HG03108 (cell line): ENCODE results near the gene HDAC4.

Experiments
- ATAC-seq: cut with Tn5 transposase; IDR thresholded peaks from one replicate; pipeline ENCODE4 v1.9.1; 2021; ENCODE audit warnings: moderate library complexity; ENCODE audit not compliant: unreplicated experiment

The HDAC4 gene

DNA sequence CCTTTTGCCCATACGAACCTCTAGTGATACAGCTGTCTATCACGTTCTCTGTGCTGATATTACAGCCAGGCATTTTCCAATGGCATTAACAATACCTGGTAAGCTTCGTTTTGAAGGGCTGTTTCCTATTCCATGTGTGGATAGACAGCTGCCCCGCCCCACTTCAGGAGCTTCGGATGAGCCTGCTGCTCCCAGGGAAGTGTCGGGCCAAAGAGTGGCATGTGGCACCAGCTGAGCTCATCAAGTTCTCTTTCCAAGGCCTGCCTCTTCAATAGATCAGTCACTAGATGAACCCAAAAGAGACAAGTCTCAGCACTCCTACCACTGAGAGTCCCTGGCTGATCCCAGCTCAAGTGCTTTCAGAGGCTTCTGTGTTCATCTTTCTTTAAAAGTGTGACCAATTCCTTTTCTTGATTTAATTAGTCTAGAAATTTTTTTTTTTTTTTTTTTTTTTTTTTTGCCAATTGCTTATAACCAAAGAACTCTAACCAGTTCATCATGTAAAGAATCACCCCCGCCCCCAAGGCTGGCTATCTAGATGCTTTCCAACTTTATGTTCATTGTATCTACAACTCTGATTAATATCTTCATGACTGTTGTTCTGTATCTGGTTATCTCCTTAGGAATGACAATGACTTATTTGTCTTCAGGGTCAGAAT is 46.6 kb downstream of the HDAC4 start:
- no peak for ATAC-seq

DNA sequence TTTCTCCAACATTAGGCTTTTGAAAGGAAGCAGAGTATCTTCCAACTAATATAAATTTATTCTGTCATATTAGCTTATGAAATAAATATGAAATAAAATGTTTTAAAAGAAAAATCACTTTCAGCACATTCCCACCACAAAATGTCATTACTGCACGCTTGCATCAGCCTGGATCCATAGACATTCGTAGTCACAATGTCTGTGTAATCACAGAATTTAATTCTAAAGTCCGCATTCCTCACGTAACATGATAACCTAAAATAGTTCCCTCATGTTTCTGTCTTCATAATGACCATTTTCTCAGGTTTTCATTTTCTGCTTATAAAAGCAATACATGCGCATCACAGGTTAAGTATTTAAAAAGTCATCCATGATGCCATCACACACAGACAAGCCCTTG is 47.1 kb downstream of the HDAC4 start:
- no peak for ATAC-seq

DNA sequence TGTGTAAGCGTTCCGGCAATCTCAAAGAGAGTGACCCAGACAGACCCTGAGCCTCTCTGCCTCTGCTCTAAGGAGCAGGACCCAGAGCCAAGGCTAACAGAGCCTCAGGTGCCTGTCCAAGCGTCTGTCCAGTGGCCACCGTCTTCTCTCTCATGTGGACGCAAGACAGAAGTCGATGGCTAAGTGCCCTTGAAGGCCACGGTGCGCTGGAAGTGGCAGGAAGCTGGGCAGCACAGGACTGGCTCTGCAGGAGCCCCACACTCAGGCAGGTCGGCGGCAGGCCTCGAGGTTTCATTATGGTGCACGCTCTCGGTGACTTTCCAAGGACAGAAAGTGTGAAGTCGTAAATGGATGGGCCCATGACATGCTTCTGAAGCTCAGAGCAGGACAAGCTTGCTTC is 49.1 kb downstream of the HDAC4 start:
- no peak for ATAC-seq

DNA sequence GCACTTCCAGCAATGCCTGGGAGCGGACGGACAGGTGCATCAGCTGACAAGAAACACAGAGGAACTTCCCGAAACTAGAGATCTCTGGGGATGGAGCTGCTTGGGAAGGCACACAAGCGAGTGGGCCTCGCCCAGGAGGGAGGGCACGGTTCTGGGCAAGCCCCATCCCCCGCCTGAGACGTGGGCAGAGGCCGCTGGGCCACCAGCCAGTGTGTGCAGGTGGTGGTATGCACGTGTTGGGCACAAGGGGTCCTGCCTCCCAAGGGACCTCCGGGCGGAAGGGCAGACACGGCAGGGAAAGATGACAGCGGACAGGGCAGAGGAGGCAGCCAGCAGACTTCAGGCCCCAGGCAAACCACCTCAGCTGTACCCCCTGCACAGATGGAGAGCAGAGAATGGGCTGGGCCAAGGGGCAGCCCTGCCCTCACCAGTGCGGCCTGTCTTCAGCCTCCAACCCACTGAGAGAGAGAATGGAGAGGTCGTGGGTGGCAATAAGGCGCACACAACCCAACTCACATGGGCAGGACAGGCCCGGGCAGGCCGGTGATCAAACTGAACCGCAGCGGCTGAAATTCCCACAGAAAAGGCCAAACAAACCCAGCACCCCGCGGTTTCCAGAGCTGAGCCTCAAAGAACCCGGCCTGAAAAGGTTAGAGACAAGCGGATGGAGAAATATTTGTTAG is 51.2 kb downstream of the HDAC4 start:
- no peak for ATAC-seq

DNA sequence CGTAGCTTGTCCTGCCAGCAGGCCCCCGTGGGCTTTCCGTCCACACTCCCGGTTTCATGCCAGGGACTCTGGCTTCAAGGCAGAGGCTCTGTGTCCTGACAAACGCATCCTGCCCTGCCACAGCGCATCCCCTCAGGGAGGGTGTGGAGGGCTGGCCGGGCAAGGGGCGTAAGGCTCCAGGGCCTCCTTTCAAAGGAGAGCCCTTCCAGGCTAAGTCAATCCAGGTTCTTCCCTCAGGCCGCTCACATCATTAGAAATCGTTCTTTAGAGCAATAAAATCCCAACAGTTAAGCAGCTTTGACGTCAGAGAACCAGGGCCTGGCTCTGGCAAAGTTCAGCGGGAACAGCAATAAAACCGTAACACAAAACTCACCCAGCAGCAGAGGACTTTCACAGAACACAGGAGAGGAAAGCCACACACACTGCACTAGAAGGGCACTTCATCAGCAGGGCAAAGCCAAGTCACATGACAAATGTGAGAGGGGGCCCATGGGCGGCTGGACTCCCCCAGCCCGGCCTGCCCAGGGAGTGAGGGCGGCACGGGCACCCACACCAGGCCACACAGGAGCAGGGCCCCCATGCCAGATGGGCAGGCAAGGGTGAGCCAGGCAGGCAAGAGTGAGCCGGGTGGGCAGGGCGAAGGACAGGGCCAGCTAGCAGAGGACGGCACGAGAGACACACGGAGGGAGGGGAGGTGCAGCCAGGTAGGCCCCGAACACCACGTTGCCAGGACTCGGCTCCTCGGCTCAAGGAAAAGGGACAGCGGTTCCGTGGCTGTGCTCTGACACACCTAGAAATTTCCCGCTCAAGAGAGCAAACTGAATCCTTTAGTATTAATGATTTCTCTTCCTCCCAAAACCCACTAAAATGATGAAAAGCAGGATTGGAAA is 52.0 kb downstream of the HDAC4 start:
- ATAC-seq: no peak

DNA sequence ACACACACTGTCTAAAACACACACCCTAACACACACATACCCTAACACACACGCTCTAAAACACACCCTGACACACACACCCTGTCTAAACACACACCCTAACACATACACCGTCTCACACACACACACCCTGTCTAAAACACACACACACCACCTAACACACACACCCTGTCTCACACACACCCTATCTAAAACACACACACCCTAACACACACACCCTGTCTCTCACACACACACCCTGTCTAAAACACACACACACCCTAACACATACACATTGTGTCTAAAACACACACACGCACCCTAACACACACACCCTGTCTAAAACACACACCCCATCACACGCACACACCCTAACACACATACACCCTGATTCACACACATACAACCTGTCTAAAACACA is 54.1 kb downstream of the HDAC4 start:
- ATAC-seq: no peak

DNA sequence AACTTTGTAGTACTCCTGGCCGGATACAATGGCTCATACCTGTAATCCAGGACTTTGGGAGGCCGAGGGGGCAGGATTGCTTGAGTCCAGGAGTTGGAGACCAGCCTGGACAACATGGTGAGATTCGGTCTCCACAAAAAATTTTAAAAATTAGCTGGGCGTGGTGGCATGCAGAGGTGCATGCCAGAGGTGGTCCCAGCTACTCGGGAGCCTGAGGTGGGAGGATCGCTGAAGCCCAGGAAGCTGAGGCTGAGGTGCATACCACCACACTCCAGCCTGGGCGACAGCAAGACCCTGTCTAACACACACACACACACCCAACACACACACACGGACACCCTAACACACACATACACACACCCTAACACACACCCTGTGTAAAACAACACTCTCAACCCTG is 55.6 kb downstream of the HDAC4 start:
- no peak for ATAC-seq

DNA sequence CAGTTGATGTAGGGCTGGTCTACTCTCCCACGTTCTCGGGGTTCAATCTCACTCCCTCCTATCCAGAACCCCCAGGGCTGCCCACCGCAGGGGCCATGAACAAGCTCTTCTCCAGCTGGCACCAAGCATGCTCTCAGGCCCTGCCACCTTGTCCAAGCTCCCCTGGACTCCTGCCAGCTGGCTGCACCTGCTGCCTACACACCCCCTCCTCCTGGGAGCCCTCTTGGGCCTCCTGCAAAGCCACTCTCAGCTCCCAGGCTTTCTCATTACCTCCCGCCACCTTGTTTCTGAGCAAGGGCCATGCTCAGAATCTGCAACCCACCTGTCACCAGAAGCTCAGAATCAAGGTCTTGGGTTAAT is 56.0 kb downstream of the HDAC4 start:
- ATAC-seq: no peak

DNA sequence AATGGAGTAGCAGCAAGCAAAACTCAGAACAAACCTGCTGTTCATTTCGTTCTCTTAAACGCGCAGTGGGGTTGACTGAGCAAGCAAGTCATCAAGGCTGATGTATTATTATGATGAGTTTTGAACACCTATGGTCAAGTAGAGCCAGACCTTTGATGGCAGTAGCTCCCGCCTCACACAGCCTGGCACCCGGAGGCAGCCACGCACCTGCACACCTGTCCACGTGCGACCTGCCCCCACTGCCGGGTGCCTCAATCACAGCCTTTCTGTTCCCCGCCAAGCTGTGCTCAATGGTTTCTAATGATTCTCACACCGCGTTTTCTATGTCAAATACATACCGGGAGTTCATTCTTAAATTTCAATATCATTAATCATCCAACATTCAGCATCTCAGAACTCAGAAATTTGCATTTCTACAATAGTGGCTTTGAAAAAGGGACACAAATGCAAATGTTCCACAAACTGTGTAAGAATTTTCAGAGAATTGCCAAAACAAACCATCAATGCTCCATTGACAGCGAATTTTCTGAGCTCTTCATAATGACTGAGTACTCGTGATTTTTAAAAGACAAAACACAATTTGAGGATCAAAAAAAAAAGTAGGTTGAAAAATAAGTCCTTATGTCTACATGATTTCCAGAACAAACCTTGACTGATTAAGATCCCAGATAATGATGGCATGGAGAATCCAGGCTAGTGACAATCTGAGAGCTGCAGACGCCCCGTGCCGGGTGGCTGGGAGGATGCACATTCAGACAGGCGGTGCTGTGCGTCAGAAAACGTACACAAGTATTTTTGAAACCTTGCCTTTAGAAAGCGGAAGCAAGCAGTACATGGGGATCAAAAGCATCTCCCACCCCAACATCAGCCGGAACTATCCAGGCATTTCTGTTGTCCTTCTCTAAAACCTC is 56.6 kb downstream of the HDAC4 start:
- no peak for ATAC-seq

DNA sequence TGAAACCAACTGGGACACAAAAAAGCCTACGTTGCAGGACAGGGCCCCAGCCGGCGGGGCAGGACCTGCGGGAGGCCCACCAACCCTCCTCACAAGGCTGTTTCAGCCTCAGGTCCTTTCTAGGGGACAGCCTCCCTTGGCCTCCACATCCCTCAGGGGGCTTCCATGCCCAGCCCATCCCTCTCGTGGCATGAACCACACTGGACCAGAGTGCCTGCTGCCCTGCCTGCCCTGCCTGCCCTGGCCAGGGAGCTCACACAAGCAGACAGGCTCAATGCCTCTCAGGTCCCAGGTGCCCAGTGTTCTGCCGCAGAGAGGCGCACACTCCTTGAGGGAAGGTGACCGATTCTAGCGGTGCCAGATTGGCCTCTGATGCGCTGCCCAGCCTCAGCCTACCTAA is 57.4 kb downstream of the HDAC4 start:
- ATAC-seq: no peak

DNA sequence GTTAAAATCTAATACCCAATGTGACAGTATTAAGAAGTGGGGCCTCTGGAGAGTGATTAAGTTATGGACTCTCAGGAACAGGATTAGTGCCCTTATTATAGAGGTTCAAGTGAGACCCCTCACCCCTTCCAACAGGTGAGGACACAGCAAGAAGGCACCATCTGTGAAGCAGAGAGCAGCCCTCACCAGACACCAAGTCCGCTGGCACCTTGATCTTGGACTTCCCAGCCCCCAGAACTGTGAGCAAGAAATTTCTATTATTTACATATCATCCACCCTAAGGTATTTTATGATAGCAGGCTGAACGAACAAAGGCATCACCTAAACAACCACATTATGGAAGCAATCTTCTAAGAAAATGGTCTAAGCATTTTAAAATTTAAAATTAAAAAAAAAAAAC is 59.0 kb downstream of the HDAC4 start:
- ATAC-seq: no peak

DNA sequence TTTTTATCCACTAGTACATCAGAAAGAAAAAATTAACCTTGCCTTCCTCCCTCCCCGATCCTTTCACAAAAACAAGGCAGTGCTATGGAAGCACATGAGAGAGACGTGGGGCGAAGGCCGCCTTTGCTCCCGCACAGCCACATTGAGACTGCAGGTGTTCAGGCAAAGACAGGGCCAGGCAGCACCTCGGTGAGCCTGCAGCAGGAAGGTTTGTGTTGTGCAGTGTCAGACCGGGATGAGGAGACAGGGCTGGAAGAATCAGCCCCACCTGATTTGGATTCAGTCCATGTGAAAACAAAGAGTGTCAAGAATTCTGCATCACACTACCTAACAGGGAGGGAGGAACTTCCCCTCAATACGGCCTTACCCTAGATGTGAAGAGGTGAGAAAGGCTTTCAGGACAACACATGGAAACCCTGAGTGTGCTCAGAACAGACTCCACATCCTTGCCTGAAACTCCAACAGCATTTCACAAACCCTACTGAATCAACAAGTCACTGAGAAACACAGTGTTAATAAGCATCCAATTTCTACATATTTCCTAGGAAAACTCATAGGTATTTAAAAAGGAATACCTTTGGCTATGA is 59.6 kb downstream of the HDAC4 start:
- ATAC-seq: no peak

DNA sequence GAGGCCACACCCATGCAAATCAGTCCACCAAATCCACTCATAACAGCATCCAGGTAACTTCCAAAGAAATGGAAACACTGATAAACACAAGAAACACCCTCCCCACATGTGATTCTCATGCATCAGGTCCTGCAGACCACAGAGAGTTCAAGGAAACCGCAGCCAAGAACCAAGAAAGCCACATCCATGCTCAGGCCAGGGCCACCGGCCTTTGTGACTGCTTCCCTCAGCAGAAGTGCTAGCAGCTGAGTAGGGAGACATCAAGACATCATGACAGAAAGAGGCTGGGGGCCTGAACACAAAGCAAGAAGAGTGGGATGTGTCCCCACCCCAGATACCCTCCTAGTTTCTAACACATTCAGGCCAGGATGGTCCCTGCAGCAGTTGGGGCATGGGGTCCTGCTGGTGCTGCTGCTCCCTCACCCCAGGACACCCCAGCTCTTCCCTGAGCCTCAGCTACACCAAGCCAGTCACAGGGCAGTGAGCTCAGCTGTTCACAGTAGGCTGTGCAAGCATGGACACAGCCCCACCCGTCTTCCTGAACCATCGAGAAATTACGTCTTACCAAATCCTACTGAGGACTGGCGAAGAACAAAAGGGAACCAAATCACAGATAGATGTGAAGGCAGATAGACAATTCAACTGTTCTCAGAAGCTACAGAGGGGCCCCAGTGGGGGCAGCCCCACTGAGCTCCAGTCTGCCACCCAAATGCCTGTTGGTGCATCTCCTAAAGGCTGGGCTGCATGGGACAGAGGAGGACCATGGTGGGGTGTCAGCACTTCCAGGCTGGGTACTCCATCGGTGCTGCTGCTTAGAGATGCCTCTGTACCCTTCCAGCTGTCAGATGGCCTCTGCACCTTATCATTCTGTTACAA is 60.9 kb downstream of the HDAC4 start:
- peak; percentile 60 for ATAC-seq

DNA sequence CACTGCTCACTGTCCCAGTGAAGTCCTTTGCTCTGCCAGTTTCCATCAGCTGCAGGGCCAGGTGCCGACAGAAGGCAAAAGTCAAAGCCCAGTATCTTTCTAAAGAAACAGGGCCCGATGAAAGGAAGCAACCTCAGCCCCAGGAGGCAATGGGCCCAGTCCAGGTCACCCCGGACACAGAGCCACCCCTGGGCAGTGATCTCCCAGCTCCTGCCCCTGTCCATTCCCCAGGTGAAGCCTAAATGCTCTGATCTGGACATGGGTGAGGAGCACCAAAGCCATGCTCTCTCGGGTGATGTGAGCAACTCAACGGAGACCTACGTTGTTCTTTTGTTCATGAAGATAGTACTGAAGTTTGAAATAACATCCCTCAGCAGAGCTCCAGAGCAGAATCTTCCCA is 61.6 kb downstream of the HDAC4 start:
- no peak for ATAC-seq

DNA sequence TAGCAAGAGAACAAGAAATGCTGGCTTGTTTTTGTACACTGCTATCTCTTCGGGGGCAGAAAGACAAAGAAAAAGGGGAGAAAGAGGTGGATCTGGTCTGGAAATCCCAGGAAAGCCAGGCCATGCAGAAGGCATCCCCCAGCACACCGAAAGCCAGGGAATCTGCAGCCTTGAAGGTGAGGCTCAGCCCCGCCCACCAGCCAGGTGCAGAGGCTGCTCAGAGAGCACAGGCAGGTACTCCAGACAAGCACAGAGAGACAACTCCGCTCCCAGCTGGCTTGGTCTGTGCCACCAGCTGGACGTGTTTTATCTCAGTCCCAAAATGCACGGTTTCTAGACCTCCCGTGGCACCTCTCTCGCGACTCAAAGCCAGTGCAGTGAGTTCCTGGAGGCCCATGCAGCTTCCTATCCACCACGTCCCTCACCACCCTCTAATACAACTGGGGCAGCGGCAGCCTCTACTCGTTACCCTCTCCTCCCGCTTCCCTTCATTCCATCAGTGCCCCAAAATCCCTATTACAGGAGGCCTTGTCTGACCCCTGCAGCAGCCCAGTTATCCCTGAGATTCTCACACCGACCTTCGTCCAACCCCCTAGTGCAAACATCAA is 62.8 kb downstream of the HDAC4 start:
- no peak for ATAC-seq

DNA sequence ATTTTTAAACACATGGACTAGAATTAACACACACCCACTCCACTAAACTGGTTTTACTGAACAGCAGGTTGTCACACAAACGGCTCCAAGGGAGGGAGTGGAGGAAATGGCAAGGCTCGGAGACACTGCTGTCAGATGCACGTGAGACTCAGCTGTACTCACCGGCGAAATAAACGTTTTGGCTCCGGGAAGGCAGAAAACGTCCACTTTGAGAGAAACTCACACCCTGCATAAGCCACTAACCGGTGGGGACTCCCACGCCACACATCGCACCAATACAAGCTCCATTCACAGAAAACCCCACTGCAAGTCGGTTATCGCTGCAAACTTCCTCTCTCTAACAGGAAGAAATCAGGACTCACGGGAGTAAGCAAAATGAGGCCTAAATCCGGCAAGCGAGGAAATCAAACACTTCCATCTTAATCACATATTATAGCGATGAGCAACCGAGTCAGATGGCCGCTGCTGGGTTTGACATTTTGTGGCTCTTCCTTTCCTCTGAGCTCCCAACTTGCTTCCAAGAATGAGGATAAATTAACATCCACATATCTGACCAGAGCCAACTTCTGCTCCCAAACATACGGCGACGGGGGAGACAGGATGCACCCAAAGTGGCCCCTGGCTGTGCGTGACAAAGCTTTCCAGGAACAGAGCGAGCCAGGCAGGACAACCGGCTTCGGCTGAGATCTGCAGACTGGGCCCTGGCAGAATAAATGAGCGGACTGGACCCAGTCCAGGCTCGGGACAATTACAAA is 63.5 kb downstream of the HDAC4 start:
- ATAC-seq: no peak

DNA sequence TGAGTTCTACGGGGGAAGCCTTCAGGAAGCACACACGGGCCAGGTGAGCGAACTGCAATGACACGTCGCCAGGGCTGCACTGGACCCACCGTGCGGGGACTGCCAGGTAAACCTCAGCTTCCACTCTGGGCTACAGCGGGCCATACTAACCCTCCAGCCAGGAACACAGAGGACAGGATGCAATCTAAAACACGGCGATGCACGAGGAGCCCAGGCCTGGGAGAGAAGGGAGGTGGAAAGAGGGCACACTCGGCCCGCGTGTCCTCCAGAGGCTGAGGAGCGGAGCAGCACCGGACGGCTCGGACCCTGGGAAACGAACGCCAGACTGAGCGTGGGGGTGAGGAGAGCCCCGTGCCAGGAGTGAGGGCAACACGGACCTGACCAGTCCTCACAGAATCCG is 69.3 kb downstream of the HDAC4 start:
- no peak for ATAC-seq

DNA sequence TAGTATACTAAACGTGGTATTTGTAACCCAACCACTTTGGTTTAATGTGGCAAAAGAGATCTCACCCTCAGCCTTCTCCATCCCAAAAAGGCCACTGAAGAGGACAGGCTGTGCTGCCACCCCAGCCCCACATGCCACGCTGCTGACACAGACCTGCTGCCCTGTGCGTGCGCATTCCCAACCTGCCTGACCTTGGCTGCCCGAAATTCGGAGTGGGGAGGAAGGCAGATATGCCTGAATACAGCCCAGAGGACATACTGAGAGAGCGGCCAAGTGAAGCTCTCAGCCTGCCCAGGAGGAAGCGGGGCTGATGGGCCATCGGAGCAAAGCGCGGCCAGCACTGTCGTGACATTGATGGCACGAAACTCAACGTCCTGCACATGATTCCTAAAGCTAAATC is 70.0 kb downstream of the HDAC4 start:
- ATAC-seq: no peak
